IPS DF 19.7 (cell line): ENCODE data around the gene CHSY1.

Experiments
- DNase-seq: peaks from one replicate; pipeline ENCODE4 v3.0.0-alpha.2; 2013; ENCODE audit warnings: low read depth, low spot score

CHSY1 gene

GRCh38 chr15:101210058-101210457 is 41.8 kb downstream of the CHSY1 start:
- no peak for DNase-seq

- DNase-seq, result no peak
Observed at GRCh38 chr15:101209285-101209845, 42.5 kb downstream of the CHSY1 start.

DNA sequence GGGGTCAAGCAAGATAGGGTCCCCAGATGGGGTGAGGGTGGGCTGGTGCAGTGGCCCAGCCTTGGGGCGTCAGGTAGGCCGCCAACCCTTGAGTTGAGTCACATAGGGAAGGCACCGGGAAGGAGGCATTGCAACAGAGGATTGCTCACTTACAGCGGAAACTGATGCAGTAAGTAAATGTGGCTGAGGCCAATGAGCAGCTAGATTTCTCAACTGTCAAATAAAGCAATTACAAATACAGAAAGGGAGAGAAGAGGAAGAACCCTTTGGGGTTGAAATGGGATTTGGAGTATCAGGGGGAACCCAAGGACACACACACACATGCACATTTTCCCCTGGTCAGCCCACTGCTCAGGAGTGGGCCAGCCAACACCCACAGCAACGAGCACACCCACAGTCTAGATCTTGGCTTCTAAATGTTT is 44.0 kb downstream of the CHSY1 start:
- DNase-seq, result no peak

DNA sequence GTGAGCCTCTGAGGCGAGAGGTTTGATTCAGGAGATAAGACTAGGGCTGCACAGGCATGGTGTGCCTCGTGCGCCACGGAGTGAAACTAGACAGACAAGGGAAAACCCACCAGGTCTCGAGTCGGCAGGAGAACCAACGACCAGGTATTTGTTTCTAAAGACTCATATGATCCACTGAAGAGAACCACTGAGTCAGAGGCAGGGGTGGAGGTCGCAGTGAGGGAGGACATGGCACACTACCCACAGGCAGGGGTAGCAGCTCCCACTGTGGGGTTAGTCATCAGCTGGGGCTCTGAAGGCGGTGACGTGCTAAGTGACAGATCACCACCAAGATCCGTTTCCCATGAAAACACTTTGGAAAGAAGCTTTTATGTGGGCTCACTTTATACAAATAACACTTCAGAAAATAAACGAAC is 45.7 kb downstream of the CHSY1 start:
- no peak for DNase-seq

GRCh38 chr15:101204739-101205535 is 46.9 kb downstream of the CHSY1 start:
- DNase-seq, result no peak

- no peak for DNase-seq
Observed at GRCh38 chr15:101203607-101204189, 48.1 kb downstream of the CHSY1 start.

DNA sequence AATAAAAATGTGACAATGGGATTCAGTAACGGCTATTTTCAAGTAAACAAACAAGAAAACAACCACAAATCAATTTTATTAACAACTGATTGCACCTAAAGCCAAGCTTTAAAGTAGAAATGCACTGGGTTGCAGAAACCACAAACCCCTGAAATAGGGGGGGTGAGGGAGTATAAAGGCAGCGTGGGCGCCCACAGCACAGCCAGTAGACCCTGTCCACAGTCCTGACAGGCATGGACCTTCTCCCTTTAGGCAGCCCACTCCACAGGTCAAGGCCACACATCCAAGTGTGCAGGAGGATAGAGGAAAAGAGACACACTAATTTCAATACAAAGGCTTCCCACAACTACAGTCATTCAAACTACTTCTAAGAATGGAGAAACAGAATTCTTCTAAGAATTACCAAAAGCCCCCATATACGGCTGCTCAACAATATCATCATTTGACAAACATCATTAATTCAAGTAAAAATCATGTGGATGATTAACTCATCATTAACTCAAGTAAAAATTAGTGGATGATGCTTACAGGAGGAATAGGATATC is 48.7 kb downstream of the CHSY1 start:
- DNase-seq, result no peak

- peak; percentile 75 for DNase-seq
Observed at GRCh38 chr15:101201411-101202174, 50.3 kb downstream of the CHSY1 start.

DNA sequence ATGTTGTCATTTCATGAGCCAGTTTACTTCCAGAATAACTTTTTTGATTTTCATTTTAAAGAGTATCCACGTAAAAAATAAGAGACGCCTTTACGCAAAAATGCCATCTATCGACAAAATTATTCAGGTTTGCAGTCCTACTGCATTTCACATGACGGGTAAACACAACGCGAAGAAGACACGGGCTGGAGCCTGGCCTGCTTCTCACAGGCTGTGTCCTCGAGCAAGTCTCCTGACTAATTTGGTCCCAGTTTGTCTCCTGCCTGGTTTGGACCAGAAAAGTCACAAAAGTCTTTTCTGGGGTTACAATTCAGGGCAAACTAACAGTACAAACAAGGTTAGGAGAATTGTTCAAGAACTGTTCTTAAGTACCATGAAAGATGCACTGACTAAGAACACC is 51.7 kb downstream of the CHSY1 start:
- no peak for DNase-seq

- no peak for DNase-seq
Observed at GRCh38 chr15:101198800-101199199, 53.0 kb downstream of the CHSY1 start.

DNA sequence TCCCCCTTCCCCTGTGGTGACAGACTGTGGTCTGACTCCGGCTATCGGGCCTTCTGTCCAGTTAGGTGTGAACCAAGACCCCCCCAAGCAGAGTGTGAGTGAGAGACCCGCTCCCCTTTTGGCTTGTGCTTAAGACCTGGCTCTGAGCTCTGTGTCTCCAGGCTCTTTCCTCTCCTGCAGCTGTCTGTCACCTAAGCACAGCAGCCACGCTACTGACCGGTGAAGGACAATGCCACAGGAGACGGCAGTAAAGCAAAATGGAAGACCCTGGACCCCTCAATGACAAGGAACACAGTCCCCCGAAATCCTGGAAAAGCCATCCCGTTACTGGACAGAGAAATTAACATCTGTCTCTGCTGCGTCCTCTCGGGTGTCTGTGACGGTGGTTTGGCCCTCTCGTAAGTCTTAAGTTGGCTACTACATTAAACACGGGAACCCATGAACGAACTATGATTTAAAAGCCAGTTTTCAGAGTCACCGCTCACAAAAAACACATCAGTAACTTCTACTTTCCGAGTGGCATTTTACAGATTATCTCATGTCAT is 53.7 kb downstream of the CHSY1 start:
- no peak for DNase-seq

DNA sequence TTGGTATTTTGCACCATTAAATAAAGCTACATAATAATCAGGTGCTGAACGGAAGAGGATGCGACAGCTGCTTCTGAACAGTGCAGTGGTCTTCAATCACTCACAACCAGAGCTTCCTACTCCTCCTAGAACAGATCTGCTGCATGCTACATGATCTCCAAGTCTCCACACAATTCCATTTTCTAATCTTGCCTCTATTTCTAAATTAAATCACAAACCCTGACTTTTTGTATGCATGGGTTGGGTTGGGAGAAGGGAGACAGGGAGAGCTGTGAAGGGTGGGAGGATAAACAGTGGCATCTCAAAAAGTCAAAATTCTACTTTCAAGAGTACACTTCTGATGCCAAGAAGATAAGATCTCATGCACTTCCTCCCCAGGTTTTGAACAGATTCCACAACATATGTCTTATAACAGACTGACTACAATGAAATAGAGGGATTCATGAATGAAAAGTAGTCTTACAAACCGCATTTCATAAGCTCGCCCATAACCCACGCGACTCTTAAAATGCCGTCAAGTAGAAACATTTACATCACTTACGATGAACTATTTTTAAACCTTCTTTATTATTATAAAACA is 57.2 kb downstream of the CHSY1 start:
- DNase-seq, result no peak

- no peak for DNase-seq
Observed at GRCh38 chr15:101193806-101194545, 57.9 kb downstream of the CHSY1 start.

DNA sequence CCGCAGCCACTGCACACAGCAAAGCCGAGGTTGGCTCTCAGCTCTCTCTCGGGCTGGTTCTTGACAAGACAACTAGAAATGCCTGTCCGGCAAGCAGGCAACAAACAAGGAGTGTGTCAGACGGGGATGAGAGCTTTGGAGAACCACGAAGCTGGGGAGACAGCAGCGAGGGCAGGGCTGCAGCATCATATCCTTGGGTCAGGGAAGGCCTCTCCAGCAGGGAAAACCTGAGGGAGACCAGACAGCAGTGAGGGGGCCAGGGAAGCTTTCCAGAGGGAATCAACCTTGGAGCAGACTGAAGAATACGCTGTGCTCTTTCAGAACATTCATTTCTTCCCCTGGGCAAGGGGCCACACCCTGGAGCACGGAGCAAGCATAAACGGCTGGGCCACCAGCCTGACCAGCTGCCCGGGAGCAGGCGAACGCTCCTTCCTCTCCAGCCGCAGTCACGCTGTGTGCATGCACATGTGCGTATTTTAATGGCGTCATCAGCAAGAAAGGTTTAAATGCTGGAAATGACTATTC is 58.7 kb downstream of the CHSY1 start:
- no peak for DNase-seq

DNA sequence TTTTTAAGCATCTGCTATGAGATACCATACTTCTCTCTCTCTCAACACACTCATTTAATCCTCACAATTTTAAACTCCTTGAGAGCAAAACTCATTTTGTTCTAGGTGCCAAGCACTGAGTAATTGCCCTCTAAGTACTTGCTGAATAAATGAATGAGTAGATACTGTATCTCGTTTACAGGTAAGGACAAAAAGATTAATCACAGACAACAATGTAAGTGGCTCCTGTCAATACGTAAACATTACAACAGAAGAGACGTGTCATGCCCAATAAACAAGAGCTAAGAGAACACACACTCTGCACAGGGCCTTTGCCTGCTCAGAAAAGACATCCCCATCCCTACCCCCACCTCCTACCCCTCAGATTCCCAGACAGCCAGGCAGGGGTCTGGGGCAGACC is 59.8 kb downstream of the CHSY1 start:
- DNase-seq, result no peak

DNA sequence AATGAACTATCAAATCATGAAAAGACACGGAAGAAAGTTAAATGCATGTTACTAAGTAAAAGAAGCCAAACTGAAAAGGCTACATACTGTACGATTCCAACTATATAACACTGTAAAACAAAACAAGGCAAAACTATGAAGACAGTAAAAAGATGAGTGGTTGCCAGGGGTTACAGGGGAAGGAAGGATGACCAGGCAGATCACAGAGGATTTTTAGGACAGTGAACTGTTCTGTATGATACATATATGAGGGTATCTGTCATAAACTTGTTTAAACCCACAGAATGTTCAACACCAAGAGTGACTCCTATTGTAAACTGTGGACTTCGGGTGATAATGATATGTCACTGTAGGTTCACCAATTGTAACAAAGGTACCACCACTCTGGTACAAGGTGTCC is 60.6 kb downstream of the CHSY1 start:
- DNase-seq, result no peak

- no peak for DNase-seq
Observed at GRCh38 chr15:101190092-101190595, 61.7 kb downstream of the CHSY1 start.

- no peak for DNase-seq
Observed at GRCh38 chr15:101189409-101190091, 62.3 kb downstream of the CHSY1 start.

DNA sequence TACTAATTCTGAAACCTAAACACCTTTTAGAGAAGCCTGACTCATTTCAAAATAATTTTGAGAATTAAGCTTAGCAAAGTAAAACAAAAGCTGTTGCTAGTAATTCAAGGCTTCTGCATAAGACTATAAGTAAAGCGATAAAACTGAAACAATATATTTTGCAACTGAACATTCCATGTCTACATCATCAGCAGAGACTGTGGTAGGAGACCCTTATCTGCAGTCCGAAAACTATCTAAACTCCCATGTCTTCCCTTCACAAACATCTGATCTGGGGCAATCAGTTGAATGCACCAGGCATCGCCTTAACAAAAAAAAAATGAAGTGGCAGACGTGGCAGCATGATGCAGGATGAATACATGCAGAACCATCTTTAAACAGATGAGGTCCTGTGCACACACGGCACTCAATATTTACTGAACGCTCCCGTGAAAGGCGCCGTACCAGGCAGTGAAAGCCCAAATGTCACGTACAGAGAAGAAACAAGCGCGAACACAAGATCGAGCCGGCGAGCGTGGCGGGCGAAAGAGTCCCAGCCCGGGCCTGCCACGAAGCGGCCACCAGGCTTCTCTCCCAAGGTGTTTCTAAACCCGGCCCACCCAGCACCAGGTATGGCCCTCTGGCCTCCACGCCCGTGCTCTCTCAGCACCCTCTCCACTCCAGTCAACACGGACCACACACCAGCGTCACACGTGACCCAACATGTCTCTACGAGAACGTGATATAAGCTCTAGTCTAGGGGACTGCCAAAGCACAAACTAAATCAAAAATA is 63.0 kb downstream of the CHSY1 start:
- no peak for DNase-seq
